GM12891 (cell line): Measurements from ENCODE around the gene EIF2S3B.

Experiments
- POLR2A ChIP-seq: IDR thresholded peaks from 2 replicates; pipeline ENCODE4 v1.6.1; 2011; ENCODE audit warnings: low read depth, low read length, control low read depth
- POLR2AphosphoS5 ChIP-seq: IDR thresholded peaks from 2 replicates; pipeline ENCODE4 v1.6.1; 2011; ENCODE audit warnings: low read depth, low read length, control low read depth
- TAF1 ChIP-seq: IDR thresholded peaks from 2 replicates; pipeline ENCODE4 v1.6.1; 2011; ENCODE audit warnings: low read depth, low read length, control low read depth

DNA sequence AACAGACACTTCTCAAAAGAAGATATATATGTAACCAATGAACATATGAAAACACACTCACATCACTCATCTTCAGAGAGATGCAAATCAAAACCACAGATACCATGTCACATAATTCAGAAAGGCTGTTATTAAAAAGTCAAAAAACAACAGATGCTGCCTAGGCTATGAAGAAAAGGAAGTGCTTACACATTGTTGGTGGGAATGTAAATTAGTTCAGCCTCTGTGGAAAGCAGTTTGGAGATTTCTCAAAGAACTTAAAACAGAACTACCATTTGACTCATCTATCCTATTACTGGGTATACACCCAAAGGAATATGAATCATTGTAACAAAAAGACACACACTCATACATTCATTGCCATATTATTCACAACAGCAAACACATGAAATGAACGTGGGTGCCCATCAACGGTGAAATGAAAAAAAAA lies 35.1 kb downstream of the EIF2S3B start:
- no peak for TF ChIP-seq POLR2A
- no peak for TF ChIP-seq POLR2AphosphoS5
- no peak for TF ChIP-seq TAF1
